GM23338 (cell line): ENCODE data around the gene LPXN. TPM values are rescaled to one million over a fixed set of nuclear protein-coding genes. Genes with fewer than 3 reads are reported as not detected.

Source experiments
- ATAC-seq: fragments of 200-7000 bp; cut with Tn5 transposase; 3 replicates; pipeline ENCODE4 v1.9.1; 2020
- DNase-seq: peaks from one replicate; pipeline ENCODE4 v3.0.0-alpha.2; 2015; ENCODE audit warnings: low spot score
- H2AFZ ChIP-seq: fragments of 200-600 bp; sonication (generic); 2 replicates; pipeline ENCODE4 v1.8.0; 2016; ENCODE audit warnings: antibody characterized with exemption, mild to moderate bottlenecking, moderate library complexity
- H3F3A ChIP-seq: fragments of 200-600 bp; sonication (generic); replicated peaks from 2 replicates; pipeline ENCODE4 v1.8.0; 2017; ENCODE audit warnings: antibody characterized with exemption, mixed run types, low read depth
- H3K27ac ChIP-seq: fragments of 200-600 bp; sonication (generic); 2 replicates; pipeline ENCODE4 v1.6.1; 2016; ENCODE audit warnings: low read depth
- H3K27me3 ChIP-seq: fragments of 200-600 bp; sonication (generic); 2 replicates; pipeline ENCODE4 v1.8.0; 2016; ENCODE audit warnings: mild to moderate bottlenecking, mixed run types, moderate library complexity; ENCODE audit not compliant: insufficient read depth
- H3K36me3 ChIP-seq: fragments of 200-600 bp; sonication (generic); 2 replicates; pipeline ENCODE4 v1.8.0; 2016; ENCODE audit warnings: mild to moderate bottlenecking; ENCODE audit not compliant: insufficient read depth
- H3K4me1 ChIP-seq: fragments of 200-600 bp; sonication (generic); 2 replicates; pipeline ENCODE4 v1.8.0; 2016; ENCODE audit warnings: mild to moderate bottlenecking, moderate library complexity; ENCODE audit not compliant: insufficient read depth
- H3K4me2 ChIP-seq: fragments of 200-600 bp; sonication (generic); 2 replicates; pipeline ENCODE4 v1.7.1; 2017; ENCODE audit warnings: mixed run types
- H3K4me3 ChIP-seq: fragments of 200-600 bp; sonication (generic); 2 replicates; pipeline ENCODE4 v1.6.1; 2016; ENCODE audit warnings: mixed run types
- H3K79me2 ChIP-seq: fragments of 200-600 bp; sonication (generic); replicated peaks from 2 replicates; pipeline ENCODE4 v1.8.0; 2017; ENCODE audit warnings: mild to moderate bottlenecking; ENCODE audit not compliant: insufficient read depth
- H3K9me2 ChIP-seq: fragments of 200-600 bp; sonication (generic); 2 replicates; pipeline ENCODE4 v1.8.0; 2017; ENCODE audit not compliant: insufficient read depth
- H4K20me1 ChIP-seq: fragments of 200-600 bp; sonication (generic); replicated peaks from 2 replicates; pipeline ENCODE4 v1.8.0; 2017; ENCODE audit warnings: mild to moderate bottlenecking; ENCODE audit not compliant: insufficient read depth
- H3K27ac Mint-ChIP-seq: 2 replicates; pipeline ENCODE4 v1.8.0; 2020; ENCODE audit warnings: inconsistent platforms, mild to moderate bottlenecking, moderate library complexity, mixed read lengths
- H3K27me3 Mint-ChIP-seq: 3 replicates; pipeline ENCODE4 v1.8.0; 2022; ENCODE audit warnings: low read depth, mild to moderate bottlenecking, moderate library complexity, mixed read lengths, inconsistent platforms; ENCODE audit not compliant: insufficient read depth, poor library complexity
- H3K36me3 Mint-ChIP-seq: 3 replicates; pipeline ENCODE4 v1.8.0; 2021; ENCODE audit warnings: low read depth, mild to moderate bottlenecking, inconsistent platforms, moderate library complexity, mixed read lengths
- H3K4me1 Mint-ChIP-seq: 3 replicates; pipeline ENCODE4 v1.8.0; 2020; ENCODE audit warnings: mild to moderate bottlenecking, inconsistent platforms, mixed read lengths
- H3K4me3 Mint-ChIP-seq: 3 replicates; pipeline ENCODE4 v1.8.0; 2021; ENCODE audit warnings: moderate library complexity, mild to moderate bottlenecking, inconsistent platforms, mixed read lengths
- H3K9me3 Mint-ChIP-seq: 3 replicates; pipeline ENCODE4 v1.8.0; 2020; ENCODE audit warnings: moderate library complexity, mild to moderate bottlenecking, inconsistent platforms, mixed read lengths
- CREB1 ChIP-seq: fragments of 250-450 bp; sonication (Bioruptor Pico); IDR thresholded peaks from 2 replicates; pipeline ENCODE4 v1.5.0; 2020; ENCODE audit warnings: low read depth, mild to moderate bottlenecking, moderate library complexity
- EZH2 ChIP-seq: fragments of 200-600 bp; sonication (generic); IDR thresholded peaks from one replicate; pipeline ENCODE4 v1.8.0; 2017; ENCODE audit warnings: antibody characterized with exemption, mild to moderate bottlenecking, low read depth; ENCODE audit not compliant: unreplicated experiment
- EZH2phosphoT487 ChIP-seq: fragments of 200-600 bp; sonication (generic); IDR thresholded peaks from one replicate; pipeline ENCODE4 v1.8.1; 2018; ENCODE audit warnings: antibody characterized with exemption; ENCODE audit not compliant: unreplicated experiment
- JUNB ChIP-seq: IDR thresholded peaks from one replicate; pipeline ENCODE4 v1.6.1; 2016; ENCODE audit warnings: antibody characterized with exemption; ENCODE audit not compliant: unreplicated experiment
- NANOG ChIP-seq: IDR thresholded peaks from 2 replicates; pipeline ENCODE4 v1.6.1; 2016; ENCODE audit warnings: antibody characterized with exemption, borderline replicate concordance
- POLR2AphosphoS5 ChIP-seq: IDR thresholded peaks from 2 replicates; pipeline ENCODE4 v1.6.1; 2016; ENCODE audit warnings: antibody characterized with exemption, low read depth
- REST ChIP-seq: IDR thresholded peaks from one replicate; pipeline ENCODE4 v1.6.1; 2018; ENCODE audit warnings: antibody characterized with exemption; ENCODE audit not compliant: unreplicated experiment
- STAT1 ChIP-seq: IDR thresholded peaks from one replicate; pipeline ENCODE4 v1.6.1; 2016; ENCODE audit warnings: antibody characterized with exemption; ENCODE audit not compliant: unreplicated experiment
- ZNF114 ChIP-seq: fragments of 250-450 bp; sonication (Bioruptor Pico); IDR thresholded peaks from 2 replicates; pipeline ENCODE4 v1.5.0; 2020; ENCODE audit warnings: mild to moderate bottlenecking, moderate library complexity
- ZNF331 ChIP-seq: fragments of 250-450 bp; sonication (Bioruptor Pico); IDR thresholded peaks from 2 replicates; pipeline ENCODE4 v1.5.0; 2020; ENCODE audit warnings: low read depth, mild to moderate bottlenecking, moderate library complexity
- ZNF462 ChIP-seq: fragments of 250-450 bp; sonication (Bioruptor Pico); IDR thresholded peaks from 2 replicates; pipeline ENCODE4 v1.5.0; 2020; ENCODE audit warnings: mild to moderate bottlenecking, moderate library complexity
- long read RNA-seq: library from polyadenylated mRNA; unstranded; transcript quantifications from one replicate; pipeline ENCODE4 v2.0.0, GENCODE V29; 2020; ENCODE audit not compliant: unreplicated experiment
- polyA plus RNA-seq: library from polyadenylated mRNA; unstranded; fragments of >200 nt; fragmentation: Nextera tagmentation; extraction: Ambion mirVana; gene quantifications from 2 replicates; pipeline ENCODE4 v1.2.1, GENCODE V29; 2016
- total RNA-seq: library from RNA; depleted of rRNA; stranded (reverse); fragments of >200 nt; shearing (Covaris generic); gene quantifications from 2 replicates; pipeline ENCODE4 v1.2.3, GENCODE V29; 2014; rRNA removed
- TF ChIP-seq, protein P1 (sequence below), 2 experiments: fragments of 200-600 bp in 1 of 2; sonication (generic) in 1 of 2; conservative IDR thresholded peaks; 2 replicates each; pipeline versions ENCODE4 v1.5.1 to v1.6.1; 2016 to 2017; ENCODE audit warnings: antibody characterized with exemption in 2 of 2, low read depth in 2 of 2, mild to moderate bottlenecking in 2 of 2, moderate library complexity in 1 of 2
- TF ChIP-seq, protein P2 (sequence below): IDR thresholded peaks from 2 replicates; pipeline ENCODE4 v1.6.1; 2016; ENCODE audit warnings: antibody characterized with exemption

LPXN gene
- total RNA-seq (0.56 and 2.3 TPM in 2 replicates), polyA plus RNA-seq (1.1 and 1.3 TPM in 2 replicates)
- long read RNA-seq, partial matches to known transcripts: 0 of 2 reads
- long read RNA-seq, other reads (novel, unspliced or antisense): 2 of 2 reads

- Mint-ChIP-seq H3K27me3 (peaks cover 16% of the 10 kb centered on the region), H3K36me3 (peaks cover 11% of the 10 kb centered on the region; the same call in 2 of the 3 replicates), H3K9me3 (no peaks in the 10 kb centered on the region), H3K27ac (0 out of 2 replicates have a peak within 1 kb of the TSS, but pooled peaks have one; percentile 56), H3K4me1 (peaks cover 10% of the 10 kb centered on the region; the same call in 2 of the 3 replicates), H3K4me3 (peak within 1 kb of the TSS; percentile 98)
- TF ChIP-seq STAT1 (no peak), ZNF462 (CRISPR knock-in tag) (no peak), POLR2AphosphoS5 (no peak), ZNF114 (CRISPR knock-in tag) (no peak), ZNF331 (CRISPR knock-in tag) (no peak), NANOG (no peak), EZH2 (no peak), EZH2phosphoT487 (no peak), REST (no peak), CREB1 (CRISPR knock-in tag) (no peak), JUNB (no peak)
- TF ChIP-seq, protein P1, sequence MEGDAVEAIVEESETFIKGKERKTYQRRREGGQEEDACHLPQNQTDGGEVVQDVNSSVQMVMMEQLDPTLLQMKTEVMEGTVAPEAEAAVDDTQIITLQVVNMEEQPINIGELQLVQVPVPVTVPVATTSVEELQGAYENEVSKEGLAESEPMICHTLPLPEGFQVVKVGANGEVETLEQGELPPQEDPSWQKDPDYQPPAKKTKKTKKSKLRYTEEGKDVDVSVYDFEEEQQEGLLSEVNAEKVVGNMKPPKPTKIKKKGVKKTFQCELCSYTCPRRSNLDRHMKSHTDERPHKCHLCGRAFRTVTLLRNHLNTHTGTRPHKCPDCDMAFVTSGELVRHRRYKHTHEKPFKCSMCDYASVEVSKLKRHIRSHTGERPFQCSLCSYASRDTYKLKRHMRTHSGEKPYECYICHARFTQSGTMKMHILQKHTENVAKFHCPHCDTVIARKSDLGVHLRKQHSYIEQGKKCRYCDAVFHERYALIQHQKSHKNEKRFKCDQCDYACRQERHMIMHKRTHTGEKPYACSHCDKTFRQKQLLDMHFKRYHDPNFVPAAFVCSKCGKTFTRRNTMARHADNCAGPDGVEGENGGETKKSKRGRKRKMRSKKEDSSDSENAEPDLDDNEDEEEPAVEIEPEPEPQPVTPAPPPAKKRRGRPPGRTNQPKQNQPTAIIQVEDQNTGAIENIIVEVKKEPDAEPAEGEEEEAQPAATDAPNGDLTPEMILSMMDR (conservative IDR thresholded peaks at IDR 0.05; ENCODE audit: low read depth in 2 of 2): no peak
- TF ChIP-seq, protein P2, sequence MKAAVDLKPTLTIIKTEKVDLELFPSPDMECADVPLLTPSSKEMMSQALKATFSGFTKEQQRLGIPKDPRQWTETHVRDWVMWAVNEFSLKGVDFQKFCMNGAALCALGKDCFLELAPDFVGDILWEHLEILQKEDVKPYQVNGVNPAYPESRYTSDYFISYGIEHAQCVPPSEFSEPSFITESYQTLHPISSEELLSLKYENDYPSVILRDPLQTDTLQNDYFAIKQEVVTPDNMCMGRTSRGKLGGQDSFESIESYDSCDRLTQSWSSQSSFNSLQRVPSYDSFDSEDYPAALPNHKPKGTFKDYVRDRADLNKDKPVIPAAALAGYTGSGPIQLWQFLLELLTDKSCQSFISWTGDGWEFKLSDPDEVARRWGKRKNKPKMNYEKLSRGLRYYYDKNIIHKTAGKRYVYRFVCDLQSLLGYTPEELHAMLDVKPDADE: no peak
- peaks cover 9% of the 10 kb centered on the region for H3K79me2 ChIP-seq
- H3F3A ChIP-seq: no peaks in the 10 kb centered on the region
- no peaks in the 10 kb centered on the region for H3K9me2 ChIP-seq
- H3K4me3 ChIP-seq: peak within 1 kb of the TSS; percentile 71; the same call in 1 of the 2 replicates
- peak within 1 kb of the TSS; percentile 84 for H3K4me2 ChIP-seq
- H3K27ac ChIP-seq: no peak within 1 kb of the TSS
- no peak within 1 kb of the TSS for H2AFZ ChIP-seq
- H3K36me3 ChIP-seq: no peaks in the 10 kb centered on the region
- no peaks in the 10 kb centered on the region for H3K27me3 ChIP-seq
- H4K20me1 ChIP-seq: no peaks in the 10 kb centered on the region
- H3K4me1 ChIP-seq: peaks cover 3% of the 10 kb centered on the region; the same call in 1 of the 2 replicates
- DNase-seq (no peak), ATAC-seq (no peak)
These were observed at the start of gene LPXN for GRCh38 chr11:58575377-58576020. LPXN (minus strand) TSS chr11:58575856; CDS start chr11:58575772, 84 bp downstream.
